Liver (tissue), 9 donors: ENCODE measurements around the gene CCER1. TPM values are rescaled to one million over a fixed set of nuclear protein-coding genes. Genes with fewer than 3 reads are reported as not detected.

ENCODE experiments used
- DNase-seq: peaks from one replicate; pipeline ENCODE4 v3.0.0-alpha.2; 2017; ENCODE audit warnings: low spot score
- H3K27ac ChIP-seq, 2 donors: one replicate each; pipeline ENCODE4 v1.7.0; 2013; ENCODE audit warnings: inconsistent platforms in 2 of 2, low read length in 2 of 2, control low read depth in 1 of 2, low read depth in 1 of 2, mild to moderate bottlenecking in 1 of 2
- H3K27me3 ChIP-seq, 4 donors: one replicate each; pipeline versions ENCODE4 v1.6.1 to v1.7.0; 2013; ENCODE audit warnings: low read length in 3 of 4, inconsistent platforms in 1 of 4, mild to moderate bottlenecking in 1 of 4, moderate library complexity in 1 of 4; ENCODE audit not compliant: control insufficient read depth in 4 of 4, insufficient read depth in 4 of 4
- H3K36me3 ChIP-seq, 4 donors: one replicate each; pipeline versions ENCODE4 v1.6.1 to v1.7.0; 2013; ENCODE audit warnings: low read length in 3 of 4, mild to moderate bottlenecking in 3 of 4, low read depth in 1 of 4, moderate library complexity in 1 of 4; ENCODE audit not compliant: control insufficient read depth in 4 of 4, insufficient read depth in 3 of 4
- H3K4me1 ChIP-seq, 4 donors: one replicate each; pipeline versions ENCODE4 v1.6.1 to v1.7.0; 2013; ENCODE audit warnings: low read length in 3 of 4, mild to moderate bottlenecking in 3 of 4, moderate library complexity in 1 of 4; ENCODE audit not compliant: control insufficient read depth in 4 of 4, insufficient read depth in 4 of 4
- H3K4me3 ChIP-seq, 3 donors: one replicate each; pipeline versions ENCODE4 v1.6.1 to v1.7.0; 2013; ENCODE audit warnings: low read length in 3 of 3, control low read depth in 1 of 3, low read depth in 1 of 3, mild to moderate bottlenecking in 1 of 3
- H3K9ac ChIP-seq, 2 donors: one replicate each; pipeline ENCODE4 v1.7.0; 2013; ENCODE audit warnings: low read length in 2 of 2, mild to moderate bottlenecking in 2 of 2, moderate library complexity in 2 of 2, control low read depth in 1 of 2, low read depth in 1 of 2
- H3K9me3 ChIP-seq, 4 donors: one replicate each; pipeline versions ENCODE4 v1.6.1 to v1.7.0; 2013; ENCODE audit warnings: low read length in 3 of 4; ENCODE audit not compliant: control insufficient read depth in 4 of 4
- CTCF ChIP-seq: fragments of 150-350 bp; IDR thresholded peaks from 2 replicates; pipeline ENCODE4 v1.5.1; 2017; ENCODE audit warnings: improper control_type of control experiment, low read depth, low read length; ENCODE audit not compliant: missing input control
- EGR1 ChIP-seq, 2 donors: IDR thresholded peaks; 2 replicates each; pipeline ENCODE4 v1.6.1; 2016 to 2018; ENCODE audit warnings: antibody characterized with exemption in 2 of 2, low read depth in 2 of 2
- FOXA1 ChIP-seq: IDR thresholded peaks from 2 replicates; pipeline ENCODE4 v1.6.1; 2016; ENCODE audit warnings: antibody characterized with exemption
- FOXA2 ChIP-seq: IDR thresholded peaks from 2 replicates; pipeline ENCODE4 v1.6.1; 2016; ENCODE audit warnings: antibody characterized with exemption
- GABPA ChIP-seq, 2 donors: IDR thresholded peaks in 1 of 2; conservative IDR thresholded peaks in 1 of 2; 2 replicates each; pipeline ENCODE4 v1.6.1; 2016; ENCODE audit warnings: antibody characterized with exemption in 2 of 2, mild to moderate bottlenecking in 1 of 2, moderate library complexity in 1 of 2
- HNF4A ChIP-seq, 2 donors: conservative IDR thresholded peaks; 2 replicates each; pipeline ENCODE4 v1.6.1; 2016; ENCODE audit warnings: antibody characterized with exemption in 2 of 2, mild to moderate bottlenecking in 2 of 2
- HNF4G ChIP-seq: IDR thresholded peaks from 2 replicates; pipeline ENCODE4 v1.6.1; 2016; ENCODE audit warnings: antibody characterized with exemption
- JUND ChIP-seq, 2 donors: IDR thresholded peaks; 2 replicates each; pipeline ENCODE4 v1.6.1; 2016; ENCODE audit warnings: antibody characterized with exemption in 2 of 2
- MAX ChIP-seq: IDR thresholded peaks from 2 replicates; pipeline ENCODE4 v1.6.1; 2016; ENCODE audit warnings: antibody characterized with exemption
- NR2F2 ChIP-seq: IDR thresholded peaks from 2 replicates; pipeline ENCODE4 v1.6.1; 2016; ENCODE audit warnings: antibody characterized with exemption
- RAD21 ChIP-seq, 2 donors: IDR thresholded peaks; 2 replicates each; pipeline ENCODE4 v1.6.1; 2016; ENCODE audit warnings: antibody characterized with exemption in 2 of 2, mild to moderate bottlenecking in 2 of 2
- RXRA ChIP-seq, 2 donors: IDR thresholded peaks; 2 replicates each; pipeline ENCODE4 v1.6.1; 2017 to 2018; ENCODE audit warnings: antibody characterized with exemption in 2 of 2, mild to moderate bottlenecking in 1 of 2
- SP1 ChIP-seq: IDR thresholded peaks from 2 replicates; pipeline ENCODE4 v1.6.1; 2018; ENCODE audit warnings: antibody characterized with exemption, mild to moderate bottlenecking
- TAF1 ChIP-seq: conservative IDR thresholded peaks from 2 replicates; pipeline ENCODE4 v1.6.1; 2016; ENCODE audit warnings: antibody characterized with exemption, mild to moderate bottlenecking
- ZBTB33 ChIP-seq: IDR thresholded peaks from 2 replicates; pipeline ENCODE4 v1.6.1; 2016; ENCODE audit warnings: antibody characterized with exemption
- WGBS: extraction: QIAGEN DNeasy Blood & Tissue Kit; methylation state at CpG from one replicate; pipeline ENCODE4 v1.1.7; 2013; 5-methylcytosine and 5-hydroxymethylcytosine counted together
- polyA plus RNA-seq, 2 donors: library from polyadenylated mRNA; stranded (reverse) in 1 of 2; unstranded in 1 of 2; fragments of 200-250 nt in 1 of 2; fragments of >200 nt in 1 of 2; fragmentation: Nextera tagmentation in 1 of 2; extraction: Ambion mirVana in 1 of 2; gene quantifications; one replicate each; pipeline versions ENCODE4 v1.2.1 to v1.2.3, GENCODE V29; 2013 to 2015
- total RNA-seq, 2 donors: library from RNA; depleted of rRNA; stranded (reverse); fragments of >200 nt; gene quantifications; one replicate each; pipeline ENCODE4 v1.2.3, GENCODE V29; 2014
- TF ChIP-seq, protein P1 (sequence below): IDR thresholded peaks from 2 replicates; pipeline ENCODE4 v1.6.1; 2016; ENCODE audit warnings: antibody characterized with exemption
- TF ChIP-seq, protein P2 (sequence below): IDR thresholded peaks from 2 replicates; pipeline ENCODE4 v1.6.1; 2016; ENCODE audit warnings: antibody characterized with exemption, mild to moderate bottlenecking
- donor health status: healthy.
- donor health status: healthy.
- donor health status: healthy.
- donor health status: healthy.
- donor health status: healthy.

Gene CCER1, protein sequence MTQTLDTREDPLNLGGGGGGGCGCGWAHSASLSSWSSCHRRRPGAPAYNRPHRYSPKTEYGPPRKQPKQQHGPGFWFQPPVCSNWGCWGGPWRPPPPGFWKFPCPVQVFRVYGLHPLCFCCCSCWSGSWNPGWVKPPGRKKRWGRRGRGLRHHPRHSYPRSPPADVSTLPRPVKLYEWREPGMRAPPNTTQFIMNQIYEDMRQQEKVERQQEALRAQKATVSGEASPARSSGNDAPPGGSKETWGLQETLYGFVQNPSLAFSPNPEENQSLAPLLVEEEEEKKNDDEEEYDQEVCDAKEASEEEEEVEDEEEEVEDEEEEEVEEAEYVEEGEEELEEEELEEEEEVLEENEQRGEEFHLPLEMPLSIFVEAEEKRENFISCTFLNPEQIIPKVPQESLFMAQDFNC
- total RNA-seq (not detected), polyA plus RNA-seq (not detected)

- WGBS = 98% methylated on average over 22 of the region's 22 CpGs
- no peaks in the 10 kb centered on the region for H3K27me3 ChIP-seq
- no peaks in the 10 kb centered on the region for H3K9me3 ChIP-seq
- H3K9ac ChIP-seq = no peak within 1 kb of the TSS
- no peak for DNase-seq
- TF ChIP-seq NR2F2 = no peak
- no peak for TF ChIP-seq HNF4G
- no peak for TF ChIP-seq JUND (IDR thresholded peaks at IDR 0.05)
- no peak for TF ChIP-seq FOXA1
- TF ChIP-seq FOXA2 = no peak
- TF ChIP-seq HNF4A (conservative IDR thresholded peaks at IDR 0.05) = no peak
- TF ChIP-seq CTCF = no peak
- TF ChIP-seq RAD21 (IDR thresholded peaks at IDR 0.05) = no peak
- TF ChIP-seq, protein P1, sequence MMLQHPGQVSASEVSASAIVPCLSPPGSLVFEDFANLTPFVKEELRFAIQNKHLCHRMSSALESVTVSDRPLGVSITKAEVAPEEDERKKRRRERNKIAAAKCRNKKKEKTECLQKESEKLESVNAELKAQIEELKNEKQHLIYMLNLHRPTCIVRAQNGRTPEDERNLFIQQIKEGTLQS = no peak
- no peaks in the 10 kb centered on the region for H3K36me3 ChIP-seq
- no peak within 1 kb of the TSS for H3K27ac ChIP-seq
- no peaks in the 10 kb centered on the region for H3K4me1 ChIP-seq
- H3K4me3 ChIP-seq = no peak within 1 kb of the TSS
Measured at GRCh38 chr12:90954921-90955320, at the start of gene CCER1. CCER1 (minus strand) TSS chr12:90955176; CDS start chr12:90954742, 434 bp downstream.

- Histone ChIP-seq H3K27me3 (peaks cover 0 to 2% (median 0%) of the 10 kb centered on the region in 4 donors), H3K4me3 (no peak overlapping the region), H3K36me3 (no peaks in the 10 kb centered on the region), H3K9ac (no peak overlapping the region), H3K9me3 (no peaks in the 10 kb centered on the region), H3K4me1 (no peaks in the 10 kb centered on the region), H3K27ac (no peak overlapping the region)
- TF ChIP-seq, protein P1 = no peak
- no peak for TF ChIP-seq CTCF
- no peak for TF ChIP-seq MAX
- TF ChIP-seq EGR1 (IDR thresholded peaks at IDR 0.05; ENCODE audit: low read depth in 2 of 2) = no peak
- no peak for TF ChIP-seq SP1
- TF ChIP-seq HNF4G = no peak
- TF ChIP-seq FOXA2 = no peak
- TF ChIP-seq ZBTB33 = no peak
- no peak for TF ChIP-seq FOXA1
- TF ChIP-seq RXRA (IDR thresholded peaks at IDR 0.05) = no peak
- TF ChIP-seq GABPA (IDR thresholded peaks at IDR 0.05 in 1 of 2, conservative IDR thresholded peaks at IDR 0.05 in 1 of 2) = no peak
- TF ChIP-seq TAF1 = no peak
- no peak for TF ChIP-seq HNF4A (conservative IDR thresholded peaks at IDR 0.05)
- TF ChIP-seq, protein P2, sequence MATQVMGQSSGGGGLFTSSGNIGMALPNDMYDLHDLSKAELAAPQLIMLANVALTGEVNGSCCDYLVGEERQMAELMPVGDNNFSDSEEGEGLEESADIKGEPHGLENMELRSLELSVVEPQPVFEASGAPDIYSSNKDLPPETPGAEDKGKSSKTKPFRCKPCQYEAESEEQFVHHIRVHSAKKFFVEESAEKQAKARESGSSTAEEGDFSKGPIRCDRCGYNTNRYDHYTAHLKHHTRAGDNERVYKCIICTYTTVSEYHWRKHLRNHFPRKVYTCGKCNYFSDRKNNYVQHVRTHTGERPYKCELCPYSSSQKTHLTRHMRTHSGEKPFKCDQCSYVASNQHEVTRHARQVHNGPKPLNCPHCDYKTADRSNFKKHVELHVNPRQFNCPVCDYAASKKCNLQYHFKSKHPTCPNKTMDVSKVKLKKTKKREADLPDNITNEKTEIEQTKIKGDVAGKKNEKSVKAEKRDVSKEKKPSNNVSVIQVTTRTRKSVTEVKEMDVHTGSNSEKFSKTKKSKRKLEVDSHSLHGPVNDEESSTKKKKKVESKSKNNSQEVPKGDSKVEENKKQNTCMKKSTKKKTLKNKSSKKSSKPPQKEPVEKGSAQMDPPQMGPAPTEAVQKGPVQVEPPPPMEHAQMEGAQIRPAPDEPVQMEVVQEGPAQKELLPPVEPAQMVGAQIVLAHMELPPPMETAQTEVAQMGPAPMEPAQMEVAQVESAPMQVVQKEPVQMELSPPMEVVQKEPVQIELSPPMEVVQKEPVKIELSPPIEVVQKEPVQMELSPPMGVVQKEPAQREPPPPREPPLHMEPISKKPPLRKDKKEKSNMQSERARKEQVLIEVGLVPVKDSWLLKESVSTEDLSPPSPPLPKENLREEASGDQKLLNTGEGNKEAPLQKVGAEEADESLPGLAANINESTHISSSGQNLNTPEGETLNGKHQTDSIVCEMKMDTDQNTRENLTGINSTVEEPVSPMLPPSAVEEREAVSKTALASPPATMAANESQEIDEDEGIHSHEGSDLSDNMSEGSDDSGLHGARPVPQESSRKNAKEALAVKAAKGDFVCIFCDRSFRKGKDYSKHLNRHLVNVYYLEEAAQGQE = no peak
- TF ChIP-seq JUND (IDR thresholded peaks at IDR 0.05) = no peak
- no peak for DNase-seq
Measured at GRCh38 chr12:91003737-91004136, 48.8 kb upstream of the CCER1 start.
